ENCODE results near the gene ANKLE2.
"Not testable (repeated sequence)": the region's sequence is repeated elsewhere in the genome, so short reads cannot be mapped to it uniquely, and the experiment has no call there.

Gene ANKLE2

GRCh38 chr12:132718644-132719043, 43.0 kb downstream of the ANKLE2 start:
- no peak for DNase-seq

- no peak for DNase-seq
These were observed 43.9 kb downstream of the ANKLE2 start for GRCh38 chr12:132717531-132718387.

DNA sequence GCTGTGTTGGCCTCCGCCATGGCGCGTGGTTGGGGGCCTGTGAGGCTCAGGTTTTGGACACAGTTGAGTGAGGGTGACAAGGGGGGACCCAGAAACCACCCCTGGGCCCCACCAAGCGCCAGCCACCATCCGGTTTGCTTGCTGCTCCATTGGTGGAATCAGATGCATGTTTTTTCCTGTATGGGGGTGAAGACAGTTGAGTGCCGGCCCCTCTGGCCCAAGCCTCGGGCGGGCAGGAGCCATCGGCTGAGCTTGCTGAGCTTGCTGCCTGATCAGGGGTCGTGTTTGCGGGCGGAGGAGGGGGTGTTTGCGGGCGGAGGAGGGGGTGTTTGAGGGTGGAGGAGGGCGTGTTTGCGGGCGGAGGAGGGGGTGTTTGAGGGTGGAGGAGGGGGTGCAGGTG, 44.6 kb downstream of the ANKLE2 start:
- DNase-seq = no peak

DNA sequence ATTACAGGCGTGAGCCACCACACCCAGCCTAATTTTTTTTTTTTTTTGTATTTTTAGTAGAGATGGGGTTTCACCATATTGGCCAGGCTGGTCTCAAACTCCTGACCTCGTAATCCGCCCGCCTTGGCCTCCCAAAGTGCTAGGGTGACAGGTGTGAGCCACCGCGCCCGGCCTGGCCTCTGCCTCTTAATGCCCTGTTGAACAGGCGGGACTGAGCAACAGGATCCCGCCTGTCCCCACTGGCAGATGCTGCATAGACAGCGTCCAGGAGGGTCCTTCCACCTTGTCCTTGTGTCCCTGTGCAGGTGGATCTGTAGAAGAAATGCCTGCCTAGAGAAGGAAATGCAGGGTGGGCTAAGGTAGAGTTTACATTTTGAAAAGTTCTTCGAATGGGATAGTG, 45.3 kb downstream of the ANKLE2 start:
- DNase-seq = no peak

DNA sequence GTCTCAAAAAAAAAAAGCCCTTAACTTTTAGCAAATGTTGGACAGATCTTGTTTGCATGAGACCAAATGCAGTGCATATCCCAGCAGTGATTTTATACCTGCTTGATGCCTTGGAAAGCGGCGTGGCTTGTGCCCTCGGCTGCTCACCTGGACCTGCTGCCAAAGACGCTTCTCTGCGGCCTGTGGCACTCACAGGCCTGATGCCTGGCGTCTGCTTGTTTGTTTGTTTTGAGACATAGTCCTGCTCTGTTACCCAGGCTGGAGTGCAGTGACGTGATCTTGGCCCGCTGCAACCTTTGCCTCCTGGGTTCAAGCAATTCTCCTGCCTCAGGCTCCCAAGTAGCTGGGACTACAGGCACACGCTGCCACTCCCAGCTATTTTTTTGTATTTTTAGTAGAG, 45.8 kb downstream of the ANKLE2 start:
- DNase-seq = no peak

DNA sequence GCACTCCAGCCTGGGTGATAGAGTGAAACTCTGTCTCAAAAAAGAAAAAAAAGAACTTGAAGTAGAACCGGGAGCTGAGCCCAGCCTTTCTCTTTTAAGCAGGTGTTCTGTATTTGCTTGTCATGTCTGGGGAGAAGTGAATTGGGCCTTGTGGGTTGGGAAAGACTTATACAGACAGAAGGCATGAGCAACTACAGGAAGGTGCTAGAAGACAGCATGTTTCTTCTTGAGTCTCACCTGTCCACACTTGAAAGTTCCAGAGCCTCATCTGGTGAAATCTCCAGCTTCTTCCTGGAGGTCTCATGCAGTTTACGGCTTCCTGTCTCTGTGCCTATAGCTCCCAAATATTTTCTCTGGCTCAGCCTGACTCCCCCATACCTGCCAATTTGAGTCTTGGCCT, 48.5 kb downstream of the ANKLE2 start:
- DNase-seq = no peak

- peak; percentile 26 for DNase-seq
These were observed 50.4 kb downstream of the ANKLE2 start for GRCh38 chr12:132711080-132711843.

DNA sequence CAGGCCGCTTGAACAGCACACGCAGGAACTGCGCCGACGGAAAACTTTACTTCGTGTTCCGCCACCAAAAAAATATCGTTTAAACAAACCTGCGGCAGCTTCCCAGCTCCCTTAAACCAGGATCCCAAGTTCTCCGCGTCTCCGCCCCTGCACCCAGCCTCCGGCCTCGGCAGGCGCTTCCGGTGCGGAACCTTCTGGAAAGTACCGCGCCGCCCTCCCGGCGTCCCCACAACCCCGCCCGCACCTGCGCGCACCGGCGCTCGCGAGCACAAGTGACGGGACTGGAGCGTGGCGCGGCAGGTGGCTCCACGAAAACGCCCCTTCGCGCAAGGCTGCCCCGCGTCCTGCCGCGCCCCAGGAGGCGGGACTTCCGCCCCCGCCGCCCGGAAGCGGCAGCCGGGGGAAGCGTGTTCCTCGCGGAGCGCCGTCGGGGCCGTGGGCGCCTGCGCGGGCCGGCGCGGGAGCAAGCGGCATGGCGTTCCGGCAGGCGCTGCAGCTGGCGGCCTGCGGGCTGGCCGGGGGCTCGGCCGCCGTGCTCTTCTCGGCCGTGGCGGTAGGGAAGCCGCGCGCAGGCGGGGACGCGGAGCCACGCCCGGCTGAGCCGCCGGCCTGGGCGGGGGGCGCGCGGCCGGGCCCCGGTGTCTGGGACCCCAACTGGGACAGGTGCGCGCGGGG, 51.1 kb downstream of the ANKLE2 start, which contains the start of gene PGAM5:
Gene PGAM5, plus strand, starts transcription at position 438 of the 675 bp plus-strand sequence. Its CDS starts 35 bp downstream, at position 473.
- DNase-seq = peak; percentile 90

DNA sequence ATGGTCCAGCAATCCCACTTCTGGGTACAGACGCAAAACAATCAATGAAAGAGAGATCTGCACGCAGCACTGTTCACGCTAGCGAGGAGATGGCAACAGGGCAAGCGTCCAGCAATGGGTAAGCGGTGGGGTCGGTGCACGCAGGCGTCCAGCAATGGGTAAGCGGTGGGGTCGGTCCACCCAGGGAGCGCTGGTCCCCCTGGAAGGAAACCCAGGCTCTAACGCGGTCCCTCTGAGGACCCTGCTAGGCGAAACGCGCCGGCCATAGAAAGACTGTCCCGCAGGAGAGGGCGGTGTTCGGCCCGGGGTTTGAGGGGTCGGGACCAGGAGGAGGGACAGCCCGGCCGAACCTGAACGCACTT, 51.6 kb downstream of the ANKLE2 start:
- no peak for DNase-seq

GRCh38 chr12:132708150-132708549, 53.5 kb downstream of the ANKLE2 start:
- no peak for DNase-seq

- DNase-seq = no peak
These were observed 54.4 kb downstream of the ANKLE2 start for GRCh38 chr12:132707241-132707640.

DNA sequence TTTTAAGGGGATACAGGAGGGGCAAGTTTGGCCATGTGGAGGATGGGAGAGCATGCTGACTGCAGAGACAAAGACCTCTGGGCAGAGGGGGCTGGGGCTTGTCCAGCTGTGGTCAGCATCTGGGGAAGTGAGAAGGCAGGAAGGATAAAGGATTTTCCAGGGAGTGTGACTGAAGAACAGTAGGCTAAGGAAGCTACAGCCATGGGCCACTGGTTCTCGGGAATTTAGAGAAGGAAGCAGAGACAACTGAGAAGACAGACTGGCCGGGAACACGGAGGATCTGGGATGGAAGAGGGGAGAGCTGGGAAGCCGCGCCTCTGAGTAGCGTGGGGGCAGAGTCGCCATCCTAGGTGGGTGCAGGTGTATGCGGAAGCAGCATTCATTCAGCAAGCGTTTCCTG, 58.0 kb downstream of the ANKLE2 start:
- DNase-seq = no peak

DNA sequence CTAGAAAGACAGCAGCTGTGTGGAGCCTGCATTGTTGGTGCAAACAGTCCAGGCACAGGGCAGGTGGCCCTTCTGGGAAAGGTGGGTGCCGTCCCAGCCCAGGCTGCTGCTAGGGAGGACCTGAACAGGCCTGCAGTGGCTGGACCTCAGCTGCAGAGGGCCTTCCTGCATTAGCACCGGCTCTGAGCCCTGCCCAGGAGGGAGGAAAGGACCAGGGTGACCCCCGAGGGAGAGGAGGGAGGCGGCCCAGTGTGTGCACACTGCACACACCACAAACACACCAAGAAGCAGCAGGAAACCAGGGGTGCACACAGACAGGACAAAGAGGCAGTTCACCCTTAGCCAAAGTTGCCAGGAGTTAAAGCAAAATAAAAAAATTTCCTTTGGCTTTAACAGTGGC, 59.0 kb downstream of the ANKLE2 start:
- no peak for DNase-seq

GRCh38 chr12:132700212-132700822, 61.3 kb downstream of the ANKLE2 start:
- peak; percentile 52 for DNase-seq

- peak; percentile 65 for DNase-seq
These were observed 63.3 kb downstream of the ANKLE2 start for GRCh38 chr12:132698341-132698740.

GRCh38 chr12:132695431-132695830, 66.2 kb downstream of the ANKLE2 start:
- no peak for DNase-seq

DNA sequence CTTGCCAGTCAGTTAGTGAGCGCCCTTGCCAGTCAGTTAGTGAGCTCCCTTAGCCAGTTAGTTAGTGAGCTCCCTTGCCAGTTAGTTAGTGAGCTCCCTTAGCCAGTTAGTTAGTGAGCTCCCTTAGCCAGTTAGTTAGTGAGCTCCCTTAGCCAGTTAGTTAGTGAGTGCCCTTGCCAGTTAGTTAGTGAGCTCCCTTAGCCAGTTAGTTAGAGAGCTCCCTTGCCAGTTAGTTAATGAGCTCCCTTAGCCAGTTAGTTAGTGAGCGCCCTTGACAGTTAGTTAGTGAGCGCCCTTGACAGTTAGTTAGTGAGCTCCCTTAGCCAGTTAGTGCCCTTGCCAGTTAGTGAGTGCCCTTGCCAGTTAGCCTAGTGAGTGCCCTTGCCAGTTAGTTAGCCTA, 66.7 kb downstream of the ANKLE2 start:
- DNase-seq = not testable (repeated sequence)

- not testable (repeated sequence) for DNase-seq
These were observed 69.6 kb downstream of the ANKLE2 start for GRCh38 chr12:132692030-132692429.

GRCh38 chr12:132690112-132690511, 71.5 kb downstream of the ANKLE2 start:
- no peak for DNase-seq

- DNase-seq = no peak
These were observed 72.4 kb downstream of the ANKLE2 start for GRCh38 chr12:132689227-132689626.

- peak; percentile 96 for DNase-seq
These were observed 74.1 kb downstream of the ANKLE2 start, which contains the start of the genes POLE and PXMP2 for GRCh38 chr12:132687211-132688164. POLE (minus strand) TSS chr12:132687342; CDS start chr12:132687315, 27 bp downstream. PXMP2 (plus strand) TSS chr12:132687587; CDS start chr12:132687671, 84 bp downstream.

DNA sequence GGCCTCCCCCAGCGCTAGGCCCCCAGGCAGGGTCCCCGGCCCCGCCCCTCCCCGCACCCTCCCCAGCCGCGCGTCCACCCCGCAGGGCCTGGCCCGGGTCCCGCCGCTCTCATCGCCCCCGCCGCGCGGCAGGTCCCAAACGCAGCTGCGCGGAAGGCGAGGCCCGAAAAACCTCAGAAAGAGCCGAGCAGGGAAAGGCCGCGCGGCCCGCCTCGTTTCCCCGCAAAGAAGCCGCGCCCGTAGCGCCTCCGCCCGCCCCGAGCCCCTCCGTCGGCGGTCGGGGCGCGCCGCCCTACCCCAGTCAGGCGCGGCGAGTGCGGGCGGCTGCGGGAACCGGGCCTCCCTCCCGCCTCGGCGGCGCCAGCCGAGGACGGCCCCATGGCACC, 74.8 kb downstream of the ANKLE2 start:
- no peak for DNase-seq
